Mesothelial cell of epicardium (in vitro differentiated cells): ENCODE measurements around the gene IL37. TPM values are rescaled to one million over a fixed set of nuclear protein-coding genes. Genes with fewer than 3 reads are reported as not detected.

Experiments used
- DNase-seq, 2 experiments: peaks; one replicate each; pipeline ENCODE4 v3.0.0; 2021; ENCODE audit warnings: low spot score in 2 of 2; ENCODE audit not compliant: unreplicated experiment in 2 of 2
- H3K27ac Mint-ChIP-seq: 2 replicates; pipeline ENCODE4 v1.8.0; 2021; ENCODE audit warnings: mixed read lengths
- H3K27me3 Mint-ChIP-seq: 2 replicates; pipeline ENCODE4 v1.8.0; 2021; ENCODE audit warnings: low read depth, mixed read lengths
- H3K36me3 Mint-ChIP-seq: 2 replicates; pipeline ENCODE4 v1.8.0; 2021; ENCODE audit warnings: mixed read lengths
- H3K4me1 Mint-ChIP-seq: 2 replicates; pipeline ENCODE4 v1.8.0; 2021; ENCODE audit warnings: mixed read lengths
- H3K4me3 Mint-ChIP-seq: 2 replicates; pipeline ENCODE4 v1.8.0; 2021; ENCODE audit warnings: mild to moderate bottlenecking, moderate library complexity, mixed read lengths
- H3K9me3 Mint-ChIP-seq: 2 replicates; pipeline ENCODE4 v1.8.0; 2021; ENCODE audit warnings: mixed read lengths
- total RNA-seq: library from RNA; stranded (reverse); gene quantifications from 3 replicates; pipeline ENCODE4 v1.2.1, GENCODE V29; 2021
- TF ChIP-seq, protein P1 (sequence below): fragments of 200-600 bp; sonication (generic); IDR thresholded peaks from one replicate; pipeline ENCODE4 v1.5.0; 2021; ENCODE audit warnings: antibody characterized with exemption; ENCODE audit not compliant: unreplicated experiment

Gene IL37
- total RNA-seq, 1 donor from 2014 or later: not detected

DNA sequence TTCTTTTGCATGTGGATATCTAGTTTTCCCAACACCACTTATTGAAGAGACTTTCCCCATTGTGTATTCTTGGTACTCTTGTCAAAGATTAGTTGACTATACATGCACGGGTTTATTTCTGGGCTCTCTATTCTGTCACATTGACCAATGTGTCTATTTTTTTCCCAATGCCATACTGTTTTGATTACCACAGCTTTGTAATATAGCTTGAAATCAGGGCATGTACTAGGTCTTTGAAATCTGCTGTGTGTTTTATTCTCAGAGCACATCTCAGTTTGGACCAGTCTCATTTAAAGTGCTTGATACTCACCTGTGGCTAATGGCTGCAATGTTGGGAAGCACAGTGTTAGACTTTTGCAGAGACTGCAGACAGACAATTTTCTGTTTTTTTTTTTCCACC is 34.0 kb downstream of the IL37 start:
- TF ChIP-seq, protein P1, sequence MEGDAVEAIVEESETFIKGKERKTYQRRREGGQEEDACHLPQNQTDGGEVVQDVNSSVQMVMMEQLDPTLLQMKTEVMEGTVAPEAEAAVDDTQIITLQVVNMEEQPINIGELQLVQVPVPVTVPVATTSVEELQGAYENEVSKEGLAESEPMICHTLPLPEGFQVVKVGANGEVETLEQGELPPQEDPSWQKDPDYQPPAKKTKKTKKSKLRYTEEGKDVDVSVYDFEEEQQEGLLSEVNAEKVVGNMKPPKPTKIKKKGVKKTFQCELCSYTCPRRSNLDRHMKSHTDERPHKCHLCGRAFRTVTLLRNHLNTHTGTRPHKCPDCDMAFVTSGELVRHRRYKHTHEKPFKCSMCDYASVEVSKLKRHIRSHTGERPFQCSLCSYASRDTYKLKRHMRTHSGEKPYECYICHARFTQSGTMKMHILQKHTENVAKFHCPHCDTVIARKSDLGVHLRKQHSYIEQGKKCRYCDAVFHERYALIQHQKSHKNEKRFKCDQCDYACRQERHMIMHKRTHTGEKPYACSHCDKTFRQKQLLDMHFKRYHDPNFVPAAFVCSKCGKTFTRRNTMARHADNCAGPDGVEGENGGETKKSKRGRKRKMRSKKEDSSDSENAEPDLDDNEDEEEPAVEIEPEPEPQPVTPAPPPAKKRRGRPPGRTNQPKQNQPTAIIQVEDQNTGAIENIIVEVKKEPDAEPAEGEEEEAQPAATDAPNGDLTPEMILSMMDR: no peak
- H3K36me3 Mint-ChIP-seq: no peaks in the 10 kb centered on the region
- no peaks in the 10 kb centered on the region for H3K9me3 Mint-ChIP-seq
- H3K27me3 Mint-ChIP-seq: peaks cover 22% of the 10 kb centered on the region
- no peaks in the 10 kb centered on the region for H3K4me1 Mint-ChIP-seq
- no peak for DNase-seq
- no peak overlapping the region for H3K4me3 Mint-ChIP-seq
- no peak overlapping the region for H3K27ac Mint-ChIP-seq

- Mint-ChIP-seq H3K4me1 (no peaks in the 10 kb centered on the region), H3K36me3 (no peaks in the 10 kb centered on the region), H3K27ac (no peak overlapping the region), H3K27me3 (peaks cover 25% of the 10 kb centered on the region), H3K4me3 (no peak overlapping the region), H3K9me3 (no peaks in the 10 kb centered on the region)
- TF ChIP-seq, protein P1: no peak
- no peak for DNase-seq
These were observed 35.1 kb downstream of the IL37 start for GRCh38 chr2:112946086-112946485.

DNA sequence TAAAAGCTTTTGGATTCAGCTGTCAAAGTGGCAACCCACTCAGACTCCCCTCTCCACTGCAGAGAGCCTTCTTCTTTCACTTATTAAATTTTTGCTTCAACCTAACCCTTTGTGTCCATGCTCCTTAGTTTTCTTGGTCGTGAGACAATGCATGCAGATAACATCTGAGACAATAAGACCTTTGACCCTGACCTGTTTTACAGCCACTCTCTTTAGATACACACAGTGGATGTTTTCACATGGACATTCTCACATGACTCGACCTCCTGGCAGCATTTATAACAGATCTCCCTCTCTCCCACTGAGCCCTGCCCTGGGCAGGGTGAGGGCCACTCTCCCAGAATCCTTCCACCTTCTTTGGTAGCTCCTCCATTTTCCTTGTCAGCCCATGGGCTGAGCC is 36.4 kb downstream of the IL37 start:
- Mint-ChIP-seq H3K4me3 (no peak overlapping the region), H3K27ac (no peak overlapping the region), H3K36me3 (no peaks in the 10 kb centered on the region), H3K9me3 (peaks cover 4% of the 10 kb centered on the region), H3K27me3 (peaks cover 33% of the 10 kb centered on the region), H3K4me1 (no peaks in the 10 kb centered on the region)
- TF ChIP-seq, protein P1: no peak
- DNase-seq: no peak

DNA sequence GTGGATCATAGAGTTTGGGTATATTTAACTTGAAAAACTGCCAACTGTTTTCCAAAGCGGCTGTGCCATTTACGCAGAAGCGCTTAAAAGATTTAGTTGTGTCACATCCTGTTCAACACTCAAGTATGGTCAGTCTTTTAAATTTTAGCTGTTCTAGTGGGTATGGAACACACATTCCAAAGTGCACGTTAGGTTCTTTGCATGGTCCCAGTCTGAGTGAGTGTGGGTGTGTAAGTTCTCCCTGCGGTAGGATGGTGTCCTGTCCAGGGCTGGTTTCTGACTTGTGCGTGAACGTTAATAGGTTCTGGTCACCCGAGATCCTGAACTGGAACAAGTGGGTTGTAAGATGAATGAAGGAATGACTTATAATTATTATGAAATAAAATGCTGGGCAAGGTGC is 38.5 kb downstream of the IL37 start:
- H3K27me3 Mint-ChIP-seq: peaks cover 33% of the 10 kb centered on the region
- no peak for DNase-seq
- TF ChIP-seq, protein P1: no peak
- no peak overlapping the region for H3K27ac Mint-ChIP-seq
- no peaks in the 10 kb centered on the region for H3K4me1 Mint-ChIP-seq
- no peaks in the 10 kb centered on the region for H3K36me3 Mint-ChIP-seq
- H3K9me3 Mint-ChIP-seq: peaks cover 4% of the 10 kb centered on the region
- no peak overlapping the region for H3K4me3 Mint-ChIP-seq

DNA sequence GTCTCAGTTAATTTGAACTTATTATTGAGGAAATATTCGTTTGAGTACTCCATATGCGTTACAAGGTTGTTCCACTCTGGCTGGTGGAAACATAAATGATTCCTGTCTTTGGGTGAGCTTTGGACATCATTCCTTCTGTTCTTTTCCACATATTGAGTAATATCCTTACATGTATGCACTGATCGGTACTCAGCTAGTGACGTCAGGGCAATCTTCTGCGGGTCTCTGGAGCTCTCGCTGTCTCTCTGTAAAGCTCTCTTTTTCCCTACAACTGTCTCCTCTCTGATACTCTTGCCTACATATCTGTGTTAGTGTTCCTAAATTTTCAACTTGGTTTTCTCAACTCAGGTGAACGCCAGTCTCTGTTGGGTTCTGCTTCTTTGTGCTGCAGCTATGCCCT is 43.4 kb downstream of the IL37 start:
- Mint-ChIP-seq H3K4me3 (no peak overlapping the region), H3K4me1 (no peaks in the 10 kb centered on the region), H3K36me3 (no peaks in the 10 kb centered on the region), H3K27ac (no peak overlapping the region), H3K9me3 (peaks cover 4% of the 10 kb centered on the region), H3K27me3 (peaks cover 24% of the 10 kb centered on the region)
- TF ChIP-seq, protein P1: no peak
- no peak for DNase-seq

DNA sequence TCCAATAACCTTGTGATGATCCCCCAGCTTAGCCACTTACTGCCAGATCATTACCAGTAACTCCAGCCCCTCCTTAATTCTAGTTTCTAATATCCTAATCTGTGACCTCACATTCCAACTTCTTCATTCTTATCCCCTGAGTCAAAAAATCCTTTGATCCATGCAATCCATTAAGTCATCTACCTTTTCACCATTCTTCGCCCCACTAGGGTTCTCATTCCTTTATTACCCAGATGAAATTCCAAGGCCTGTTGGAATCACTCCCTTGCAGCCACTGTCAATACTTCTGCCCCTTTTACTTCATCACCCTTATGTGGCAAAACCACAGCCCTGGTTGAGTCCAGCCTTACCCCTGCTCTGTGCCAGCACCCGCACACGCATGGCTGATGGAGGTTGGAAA is 46.5 kb downstream of the IL37 start:
- no peak for DNase-seq
- TF ChIP-seq, protein P1: no peak
- no peak overlapping the region for H3K27ac Mint-ChIP-seq
- no peak overlapping the region for H3K4me3 Mint-ChIP-seq
- peaks cover 6% of the 10 kb centered on the region for H3K27me3 Mint-ChIP-seq
- no peaks in the 10 kb centered on the region for H3K36me3 Mint-ChIP-seq
- H3K9me3 Mint-ChIP-seq: no peaks in the 10 kb centered on the region
- H3K4me1 Mint-ChIP-seq: no peaks in the 10 kb centered on the region
